ENCODE measurements around the gene TMOD1.

GRCh38 chr9:97516111-97516510 is 14.6 kb downstream of the TMOD1 start:
- no peak for TF ChIP-seq ZNF232 (CRISPR knock-in tag; IDR thresholded peaks at IDR 0.05)
- no peak for TF ChIP-seq USF2 (CRISPR knock-in tag; IDR thresholded peaks at IDR 0.05)
- TF ChIP-seq ZBTB7A (IDR thresholded peaks at IDR 0.05; ENCODE audit: borderline replicate concordance, control insufficient read depth, low read depth, low read length) = no peak
- TF ChIP-seq POLR2A (conservative IDR thresholded peaks at IDR 0.05) = no peak
- TF ChIP-seq YY1 (IDR thresholded peaks at IDR 0.05; ENCODE audit: borderline replicate concordance in 1 of 3, control insufficient read depth in 1 of 3, extremely low read depth in 1 of 3, insufficient read depth in 3 of 3, insufficient read length in 1 of 3, insufficient replicate concordance in 2 of 3, low read depth in 1 of 3, low read length in 2 of 3) = no peak
- no peak for TF ChIP-seq ZNF24 (IDR thresholded peaks at IDR 0.05)
- TF ChIP-seq CTCF (IDR thresholded peaks at IDR 0.05 in 2 of 3, conservative IDR thresholded peaks at IDR 0.05 in 1 of 3; ENCODE audit: insufficient read depth in 2 of 3, low read depth in 1 of 3, low read length in 3 of 3) = no peak

Data from K562 (cell line).